GM21619 (cell line): ENCODE measurements around the gene NPPC.
A peak's percentile ranks its signal among the peaks of the same experiment; 100 is the strongest.
"Not testable (repeated sequence)": the region's sequence is repeated elsewhere in the genome, so short reads cannot be mapped to it uniquely, and the experiment has no call there.

Experiments used
- ATAC-seq: cut with Tn5 transposase; IDR thresholded peaks from one replicate; pipeline ENCODE4 v1.9.1; 2021; ENCODE audit not compliant: unreplicated experiment

NPPC gene

DNA sequence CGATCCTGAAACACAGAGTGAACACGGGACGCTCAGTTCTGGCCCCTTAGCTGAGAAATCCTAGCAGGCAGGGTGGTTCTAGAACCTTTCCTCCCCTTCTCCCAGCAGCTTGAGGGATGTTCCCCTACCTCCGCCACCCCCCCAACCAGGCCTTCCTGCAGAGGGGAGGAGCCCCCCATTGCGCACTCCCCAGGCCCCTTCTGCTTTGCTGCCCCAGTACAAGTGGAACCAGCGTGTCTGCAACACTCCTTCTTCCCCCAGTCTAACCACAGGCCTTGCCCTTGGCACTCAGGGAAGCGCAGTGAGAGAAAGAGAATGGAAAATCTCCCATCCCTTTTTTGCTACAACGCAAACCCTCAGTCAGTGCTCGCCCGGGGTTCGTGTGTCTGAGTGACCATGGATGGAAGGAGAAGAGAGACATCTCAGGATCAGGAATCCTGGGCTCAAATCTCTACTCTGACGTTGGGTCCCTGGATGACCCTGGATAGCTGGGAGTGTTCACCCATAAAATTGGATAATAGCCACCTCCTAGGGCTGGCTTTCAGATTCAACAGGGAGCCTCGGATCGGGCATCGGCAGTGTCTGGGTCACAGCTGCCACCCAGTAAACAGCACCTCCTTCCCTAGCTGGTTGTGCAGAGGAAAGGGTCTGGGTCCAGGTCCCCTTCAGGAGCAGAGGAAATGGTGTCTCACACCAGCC is 3.7 kb downstream of the NPPC start:
- ATAC-seq: no peak

DNA sequence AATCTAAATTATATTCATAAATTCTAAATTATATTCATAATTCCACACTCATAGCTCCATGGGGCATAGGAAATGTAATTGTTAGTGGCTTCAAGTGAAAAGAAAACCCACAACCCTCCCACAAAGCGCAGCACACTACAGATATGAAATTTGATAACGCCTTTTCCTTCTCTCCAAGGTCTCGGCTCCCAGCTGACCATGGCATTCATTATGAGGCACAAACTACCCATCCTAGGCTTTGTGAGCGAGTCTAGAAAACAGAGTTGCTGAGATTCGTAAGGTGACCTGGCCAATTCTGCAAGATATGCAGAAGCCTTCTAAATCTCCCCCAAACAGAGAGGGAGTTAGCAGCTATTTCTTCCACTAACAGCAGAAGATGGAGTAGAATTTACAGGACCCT is 5.4 kb downstream of the NPPC start:
- no peak for ATAC-seq

DNA sequence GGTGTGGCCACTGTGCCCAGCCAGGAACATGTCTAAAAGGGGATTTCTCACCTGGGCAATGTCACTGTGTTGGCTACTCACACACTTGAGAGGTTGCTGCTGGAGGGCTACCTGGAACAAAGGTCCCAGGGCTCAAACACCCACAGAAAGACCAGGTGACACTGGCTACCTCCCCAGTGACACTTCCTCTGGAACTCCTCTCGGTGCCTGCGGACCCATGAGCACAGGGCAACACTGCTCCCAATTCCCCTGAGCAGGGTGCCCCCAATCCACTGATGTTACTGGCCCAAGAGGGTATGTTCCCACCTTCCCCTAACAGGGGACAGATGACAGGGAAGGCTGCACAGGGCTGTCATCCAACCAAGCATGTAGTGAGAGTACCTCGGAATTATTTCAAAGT is 5.8 kb downstream of the NPPC start:
- no peak for ATAC-seq

DNA sequence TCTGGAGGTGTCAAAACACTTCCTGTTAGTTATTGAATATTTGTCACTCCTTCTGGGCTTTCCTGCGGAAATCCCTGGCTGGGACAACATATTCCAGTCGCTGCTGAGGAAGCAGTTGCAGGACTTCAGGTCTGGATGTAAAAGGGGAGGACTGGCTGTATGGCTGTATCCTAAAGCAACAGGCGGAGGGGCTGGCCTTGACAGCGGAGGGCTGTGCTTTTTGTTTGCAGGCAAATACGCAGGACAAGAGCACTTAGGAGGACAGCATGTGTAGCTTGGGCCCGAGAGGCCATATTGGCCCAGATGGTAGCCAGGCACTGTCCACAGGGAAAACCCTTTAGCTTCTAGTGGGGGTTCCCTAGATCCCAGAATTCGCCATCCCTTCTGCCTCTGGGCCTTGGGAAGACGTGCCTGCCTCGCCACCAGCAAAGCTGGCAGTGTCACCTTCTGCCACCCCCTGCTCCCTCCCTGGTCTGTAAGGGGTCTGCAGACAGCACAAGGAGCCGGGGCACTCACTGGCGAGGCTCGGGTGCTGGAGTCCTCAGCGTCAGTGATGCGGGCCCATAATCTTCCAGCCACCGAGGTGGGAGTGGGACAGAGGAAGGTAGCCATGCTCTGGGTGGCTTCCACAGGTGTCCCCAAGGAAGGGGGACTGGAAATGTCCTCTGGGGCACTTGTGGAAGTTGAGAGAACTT is 6.7 kb downstream of the NPPC start:
- no peak for ATAC-seq

DNA sequence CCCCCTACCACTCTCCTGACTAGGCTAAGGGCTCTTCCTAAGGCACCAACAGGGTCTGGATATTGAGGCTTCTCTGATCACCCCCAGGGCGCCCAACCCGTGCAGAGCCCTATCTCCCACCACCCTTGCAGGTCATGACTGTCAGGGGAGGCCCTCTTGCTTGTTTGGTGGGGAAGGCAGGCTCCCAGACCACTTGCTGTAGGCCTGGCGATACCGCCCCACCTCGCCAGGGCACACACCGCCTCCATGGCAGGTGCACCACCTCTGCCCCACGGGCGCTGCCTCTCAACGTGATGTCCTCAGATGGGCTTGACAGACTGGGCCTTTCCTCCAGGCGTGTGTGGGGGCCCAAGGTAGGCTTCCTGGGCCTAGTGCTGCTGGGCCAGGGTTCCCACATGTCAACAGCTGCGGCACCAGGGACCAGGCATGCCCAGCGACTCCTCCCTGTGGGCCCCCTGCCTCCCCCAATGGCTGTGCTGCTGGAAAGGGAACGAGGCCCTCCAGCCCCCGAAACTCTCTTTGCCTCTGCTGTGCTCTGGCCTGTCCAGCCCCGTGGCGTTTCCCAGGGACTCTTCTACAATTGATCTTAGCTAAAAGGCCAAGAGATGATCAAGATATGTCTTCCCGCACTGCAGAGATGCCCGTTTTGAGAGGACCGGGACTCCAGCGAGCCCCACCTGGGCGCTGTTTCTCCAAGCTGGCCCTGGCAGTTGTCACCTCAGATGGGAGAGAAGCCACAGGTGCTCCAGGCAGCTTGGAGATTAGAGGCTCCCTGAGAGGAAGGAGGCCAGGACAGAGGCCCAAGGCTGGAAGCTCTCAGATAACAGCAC is 7.5 kb downstream of the NPPC start:
- no peak for ATAC-seq

DNA sequence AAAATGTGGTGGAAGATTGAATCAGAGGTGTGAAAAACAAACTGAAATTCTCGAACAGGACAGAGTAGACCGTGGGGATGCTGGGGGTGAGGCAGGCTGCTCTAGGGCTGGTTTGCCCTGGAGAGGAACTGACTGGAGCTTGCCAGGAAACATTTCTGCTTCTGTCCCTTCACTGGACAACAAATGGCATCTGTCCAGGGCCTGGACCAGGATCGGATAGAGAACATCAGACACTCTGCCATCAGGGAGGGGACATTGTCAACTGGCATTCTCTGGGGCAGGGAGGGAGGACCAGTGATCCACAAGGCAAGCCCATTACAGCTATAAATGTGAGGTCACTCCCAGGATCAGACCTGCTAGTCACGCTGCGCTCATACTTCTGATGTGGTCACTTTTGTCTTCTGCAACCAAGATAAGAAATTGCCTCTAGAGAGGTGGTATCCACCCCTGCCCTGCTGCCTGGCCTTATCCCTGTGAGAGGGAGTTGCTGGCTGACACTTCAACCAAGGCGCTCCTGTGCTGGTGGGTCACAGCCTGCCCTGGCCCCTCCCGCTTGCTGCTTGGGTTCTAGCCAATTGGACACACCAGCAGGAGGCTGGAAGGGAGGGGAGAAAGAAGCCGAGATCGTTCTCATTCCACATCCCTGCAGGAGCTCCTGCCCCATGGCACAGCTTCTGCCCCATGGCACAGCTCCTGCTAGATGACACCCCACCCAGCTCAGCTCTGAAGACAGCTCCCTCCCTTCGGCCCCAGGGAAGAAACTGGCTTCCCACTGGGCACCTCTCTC is 8.7 kb downstream of the NPPC start:
- no peak for ATAC-seq

DNA sequence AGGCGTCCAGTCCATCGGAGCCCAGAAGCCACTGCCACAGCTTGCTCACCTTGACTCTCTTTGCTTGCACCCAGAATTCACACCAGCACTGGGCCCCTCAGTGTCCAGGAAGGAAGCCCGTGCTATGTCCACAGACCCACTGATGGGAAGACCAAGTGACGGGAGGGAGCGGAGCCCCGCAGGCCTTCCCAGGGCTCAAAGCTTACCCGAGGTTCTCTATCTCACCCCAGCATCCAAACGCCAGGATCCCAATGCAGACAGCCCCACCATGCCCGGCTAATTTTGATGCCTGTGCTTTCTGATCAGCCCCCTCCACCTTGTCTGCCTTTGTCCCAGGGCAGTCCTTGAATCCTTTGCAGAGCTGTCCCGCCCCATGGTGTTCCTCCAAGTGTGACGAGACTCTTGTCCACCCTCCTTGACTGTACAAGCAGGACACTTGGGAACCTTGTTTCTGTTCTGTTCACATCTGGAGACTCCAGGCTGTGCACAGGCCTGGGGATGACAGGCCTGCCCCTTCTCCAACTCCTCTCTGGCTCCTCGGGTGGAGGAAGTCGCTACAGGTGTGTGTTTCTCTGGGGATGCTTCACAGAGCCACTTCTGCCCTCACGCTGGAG is 12.0 kb downstream of the NPPC start:
- no peak for ATAC-seq

DNA sequence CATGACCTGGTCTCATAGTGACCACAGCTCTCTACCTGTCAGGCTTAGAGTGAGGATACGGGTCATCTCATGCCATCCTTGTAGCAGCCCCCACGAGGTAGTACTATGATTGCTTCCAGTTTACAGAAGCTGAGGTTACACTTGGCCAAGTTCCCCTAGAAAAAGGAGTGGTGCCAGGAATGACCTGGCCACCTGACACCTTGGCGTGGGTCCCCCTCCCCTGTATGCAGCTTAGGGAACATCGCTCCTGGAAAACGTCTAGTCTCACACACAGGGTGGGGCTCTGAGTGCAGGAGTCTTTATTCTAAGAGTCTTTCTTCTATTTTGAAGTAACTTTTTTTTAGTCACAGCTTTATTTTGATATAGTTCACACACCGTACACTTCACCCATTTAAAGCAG is 14.8 kb downstream of the NPPC start:
- no peak for ATAC-seq

DNA sequence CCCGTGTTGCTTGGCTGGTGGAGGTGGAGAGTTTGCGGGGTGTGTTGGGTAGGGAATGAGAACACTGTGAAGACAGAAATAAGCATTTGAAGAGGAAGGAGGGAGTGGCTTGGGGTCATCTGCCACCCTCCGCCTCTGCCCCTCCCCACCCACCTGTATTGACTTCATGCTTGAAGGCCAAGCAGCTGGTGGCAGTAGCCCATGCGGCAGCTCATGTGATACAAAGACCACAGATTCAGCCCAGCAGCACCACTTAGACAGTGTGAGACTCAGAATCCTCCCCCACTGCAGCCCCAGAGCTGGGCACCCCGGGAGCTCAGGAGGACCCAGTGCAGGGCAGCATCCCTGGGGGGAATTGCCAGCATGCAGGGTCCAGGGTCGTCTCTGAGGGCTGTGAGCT is 15.4 kb downstream of the NPPC start:
- no peak for ATAC-seq

DNA sequence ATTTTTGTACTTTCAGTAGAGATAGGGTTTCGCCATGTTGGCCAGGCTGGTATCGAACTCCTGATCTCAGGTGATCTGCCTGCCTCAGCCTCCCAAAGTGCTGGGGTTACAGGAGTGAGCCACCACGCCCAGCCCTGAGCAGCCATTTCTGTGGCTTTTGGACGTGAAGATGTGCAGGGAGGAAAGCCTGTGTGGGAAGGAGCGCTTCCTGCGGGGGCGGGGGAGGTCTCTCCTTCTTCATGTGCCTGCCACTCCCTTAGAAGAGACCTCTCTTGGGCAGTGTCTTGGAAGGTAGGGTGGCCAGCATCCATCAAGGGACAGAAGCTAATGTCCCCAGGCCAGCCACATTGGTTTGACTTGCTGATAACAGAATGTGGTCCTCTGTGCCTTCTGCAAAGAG is 16.0 kb downstream of the NPPC start:
- ATAC-seq: not testable (repeated sequence)

DNA sequence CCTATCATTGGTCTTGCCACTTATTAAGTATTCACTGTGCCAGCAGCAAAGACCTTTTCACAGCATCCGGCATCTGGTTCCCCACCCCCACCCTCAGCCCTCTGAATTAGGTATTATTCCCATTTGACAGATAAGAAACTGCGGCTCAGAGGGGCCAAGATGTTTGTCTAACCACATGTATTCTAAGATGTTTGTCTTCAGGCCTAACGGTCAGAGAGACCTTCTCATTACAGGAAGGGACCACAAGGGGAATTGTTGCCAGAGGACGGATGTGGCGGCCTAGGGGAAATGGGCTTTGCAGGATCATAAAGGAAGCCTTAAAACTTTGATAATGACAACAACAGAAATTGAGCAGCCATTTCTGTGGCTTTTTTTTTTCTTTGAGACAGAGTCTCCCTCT is 16.6 kb downstream of the NPPC start:
- ATAC-seq: no peak

DNA sequence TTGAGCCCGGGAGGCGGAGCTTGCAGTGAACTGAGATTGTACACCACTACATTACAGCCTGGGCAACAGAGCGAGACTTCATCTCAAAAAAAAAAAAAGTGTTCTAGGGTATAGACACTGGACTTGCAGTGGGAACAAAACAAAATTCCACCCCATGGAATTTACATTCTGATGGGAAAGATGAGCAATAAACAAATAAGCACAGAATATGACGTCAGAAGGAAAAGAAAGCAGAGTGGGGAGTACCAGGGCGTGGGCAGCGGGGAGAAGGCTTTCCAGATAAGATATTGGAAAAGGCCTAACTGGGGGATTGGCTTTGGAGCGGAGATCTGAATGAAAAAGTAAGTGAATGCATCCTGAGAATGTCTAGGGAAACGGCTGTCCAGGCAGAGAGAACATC is 17.6 kb downstream of the NPPC start:
- ATAC-seq: no peak

DNA sequence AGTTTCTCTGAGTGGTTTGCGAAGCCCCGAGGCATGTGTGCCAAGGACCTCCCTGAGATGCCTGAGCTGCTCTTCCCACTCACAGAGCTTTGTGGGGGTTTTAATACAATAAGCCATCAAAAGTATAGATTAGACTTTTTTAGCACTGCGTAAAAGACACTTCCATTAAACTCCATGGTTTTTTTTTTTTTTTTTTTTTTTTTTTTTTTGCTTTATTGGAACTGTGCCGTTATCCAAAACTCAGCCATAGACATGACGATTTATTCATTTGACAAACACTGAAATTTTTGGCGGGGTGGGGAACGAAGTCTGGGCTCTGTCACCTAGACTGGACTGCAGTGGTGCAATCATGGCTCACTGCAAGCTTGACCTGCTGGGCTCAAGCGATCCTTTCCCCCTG is 18.4 kb downstream of the NPPC start:
- no peak for ATAC-seq

DNA sequence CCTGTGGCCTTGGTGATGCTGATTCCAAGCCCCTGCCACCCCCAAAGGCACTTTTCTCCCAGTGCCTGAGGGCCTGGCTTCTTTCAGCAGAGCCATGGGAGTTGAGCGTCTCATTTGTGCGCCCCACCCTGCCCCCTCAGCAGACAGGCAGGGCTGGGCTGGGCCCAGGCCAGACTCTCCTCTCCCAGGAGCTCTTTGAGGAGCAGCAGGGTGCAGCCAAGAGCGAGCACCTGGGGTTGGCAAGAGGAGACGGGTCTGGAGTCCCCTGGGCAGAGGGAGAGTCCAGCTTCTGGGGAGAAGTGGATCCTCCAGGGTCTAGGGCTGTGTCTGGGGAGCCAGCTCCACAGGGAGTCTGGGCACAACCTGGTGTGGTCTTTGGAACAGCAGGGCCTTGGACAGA is 21.2 kb downstream of the NPPC start:
- ATAC-seq: no peak

DNA sequence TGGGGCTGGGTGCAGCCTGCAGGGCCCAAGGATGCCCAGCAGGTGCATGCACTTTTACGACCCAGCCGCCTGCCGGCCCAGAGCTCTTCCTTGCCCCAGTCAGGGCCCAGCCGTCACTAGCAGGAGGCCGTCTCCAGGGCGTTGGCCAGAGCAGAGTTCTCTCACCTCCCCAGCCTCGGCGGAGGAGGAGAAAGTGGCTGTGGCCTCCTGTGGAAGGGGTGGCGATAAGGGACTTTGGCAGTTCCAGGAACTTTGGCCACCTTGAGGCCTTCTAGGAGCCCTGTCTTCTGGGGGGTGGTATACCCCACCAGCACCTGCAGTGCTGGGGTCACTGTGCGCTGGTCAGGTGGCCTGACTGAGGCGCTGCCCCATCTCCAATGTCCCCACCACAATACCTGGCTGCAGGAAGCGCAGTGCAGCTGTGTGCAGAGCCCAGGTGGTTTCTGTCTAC is 22.0 kb downstream of the NPPC start:
- no peak for ATAC-seq

DNA sequence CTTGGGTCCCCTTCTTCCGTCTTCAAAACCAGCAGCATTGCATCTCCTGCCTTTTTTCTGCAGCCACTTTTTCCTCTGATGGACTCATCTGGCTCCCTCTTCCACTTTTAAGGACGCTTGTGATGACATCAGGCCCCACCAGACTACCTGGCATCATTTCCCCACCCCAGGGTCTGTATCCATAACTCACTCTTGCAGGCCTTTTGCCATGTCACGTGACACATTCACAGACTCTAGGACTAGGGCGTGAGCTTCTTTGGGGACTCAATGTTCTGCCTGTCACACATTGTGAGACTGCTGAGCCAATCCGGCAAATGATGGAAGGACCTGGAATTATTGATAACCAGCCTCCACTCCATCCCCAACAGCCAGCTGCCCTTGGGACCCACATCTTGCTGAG is 23.6 kb downstream of the NPPC start:
- ATAC-seq: no peak

DNA sequence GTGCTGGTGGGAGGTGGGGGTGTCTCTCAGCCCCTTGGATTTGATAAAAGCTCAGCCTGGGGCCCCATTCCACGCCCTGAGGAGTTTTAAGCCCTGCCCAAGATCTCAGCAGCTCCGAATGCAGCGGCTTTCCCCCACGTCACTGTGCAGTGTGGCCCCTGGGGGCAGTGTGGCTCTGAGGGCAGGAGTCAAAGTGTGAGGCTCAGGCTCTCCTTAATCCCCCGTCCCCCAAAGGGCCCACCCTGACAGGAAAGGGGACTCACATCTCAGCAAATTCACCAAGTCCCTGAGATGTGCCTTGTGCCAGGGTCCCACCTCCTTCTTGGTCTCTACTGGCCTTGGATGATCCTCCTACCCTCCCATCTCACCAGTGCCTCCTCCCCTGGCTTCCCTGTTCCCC is 25.2 kb downstream of the NPPC start:
- ATAC-seq: no peak

DNA sequence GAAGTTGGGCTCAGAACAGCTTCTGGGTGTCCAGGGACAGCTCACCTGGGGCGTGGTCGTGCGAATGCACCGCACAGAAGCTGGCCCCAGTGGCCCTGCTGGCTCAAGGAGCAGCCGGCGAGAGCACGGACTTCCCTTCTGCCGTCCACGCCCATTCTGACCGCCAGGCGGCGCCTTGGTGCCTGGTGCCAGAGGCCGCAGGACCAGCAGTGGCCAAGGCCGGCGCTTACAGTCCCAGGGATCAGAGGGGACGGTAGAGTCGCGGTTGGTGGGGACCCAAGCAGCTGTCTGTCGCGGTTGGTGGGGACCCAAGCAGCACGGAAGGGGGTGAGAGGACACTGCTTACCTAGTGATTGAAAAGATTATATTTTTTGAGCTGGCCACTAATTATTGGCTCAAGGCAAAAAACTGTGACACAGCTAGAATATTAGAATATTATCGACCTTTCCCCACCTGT is 25.7 kb downstream of the NPPC start:
- peak; percentile 65 for ATAC-seq

DNA sequence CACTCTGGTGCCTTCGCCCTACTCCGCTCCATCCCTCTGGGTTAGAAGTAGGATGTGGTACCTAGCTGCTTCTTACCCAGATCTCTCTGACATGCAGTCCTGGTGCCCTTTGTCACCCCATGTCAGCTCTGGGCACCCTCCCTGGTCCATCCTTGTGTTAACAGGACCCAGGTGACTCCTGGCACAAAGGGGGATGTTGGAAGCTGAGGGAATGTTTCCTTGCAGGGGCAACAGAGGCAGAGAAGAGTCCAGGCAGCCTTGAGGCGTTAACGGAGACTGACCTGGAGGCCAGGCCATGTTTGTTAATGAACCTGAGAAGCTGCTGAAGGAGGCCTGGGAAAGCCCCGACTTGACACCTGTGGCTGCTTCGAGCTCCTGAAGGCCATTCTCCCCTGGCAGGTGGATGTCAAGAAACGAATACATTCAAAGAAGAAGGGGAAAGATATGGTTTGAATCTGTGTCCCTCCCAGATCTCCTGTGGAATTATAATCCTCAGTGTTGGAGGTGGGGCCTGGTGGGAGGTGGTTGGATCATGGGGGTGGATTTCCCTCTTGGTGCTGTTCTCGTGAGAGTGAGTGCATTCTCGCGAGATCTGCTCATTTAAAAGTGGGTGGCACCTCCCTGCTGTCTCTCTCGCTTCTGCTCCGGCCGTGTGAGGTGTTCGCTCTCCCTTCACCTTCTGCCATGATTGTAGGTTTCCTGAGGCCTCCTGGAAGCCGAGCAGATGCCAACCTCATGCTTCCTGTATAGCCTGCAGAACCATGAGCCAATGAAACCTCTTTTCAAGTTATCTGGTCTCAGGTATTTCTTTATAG is 31.4 kb downstream of the NPPC start:
- no peak for ATAC-seq

DNA sequence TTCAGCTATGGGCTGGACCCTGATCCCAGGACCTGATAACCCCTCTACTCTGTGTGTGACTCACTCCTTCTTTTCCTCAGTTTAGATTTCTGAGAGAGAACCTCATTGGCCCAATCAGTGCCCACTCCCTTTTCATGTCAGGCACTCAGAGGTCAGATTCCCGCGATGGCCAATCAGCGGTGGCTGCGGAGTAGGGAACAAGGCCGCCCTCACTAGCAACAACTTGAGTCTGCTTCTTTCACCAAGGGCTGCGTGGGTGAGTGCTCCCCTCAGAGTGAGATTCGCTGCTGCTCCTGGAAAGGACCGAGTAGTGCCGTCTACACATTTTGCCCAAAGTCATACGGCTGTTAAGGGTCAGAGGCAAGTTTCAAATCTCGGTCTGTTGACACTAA is 34.7 kb downstream of the NPPC start:
- ATAC-seq: no peak
